Smooth muscle cell (in vitro differentiated cells): ENCODE results near the gene SMG9. TPM values are rescaled to one million over a fixed set of nuclear protein-coding genes. Genes with fewer than 3 reads are reported as not detected.
A peak's percentile ranks its signal among the peaks of the same experiment; 100 is the strongest.

Source experiments
- DNase-seq: peaks from one replicate; lab custom pipeline; 2025; ENCODE audit not compliant: unreplicated experiment; lab: John Stamatoyannopoulos, UW
- H2AFZ ChIP-seq: fragments of 200-600 bp; sonication (generic); 2 replicates; pipeline ENCODE4 v1.6.0; 2016; ENCODE audit warnings: antibody characterized with exemption, low read depth, mild to moderate bottlenecking
- H3F3A ChIP-seq: fragments of 200-600 bp; sonication (generic); 2 replicates; pipeline ENCODE4 v1.6.0; 2017; ENCODE audit warnings: antibody characterized with exemption, low read depth
- H3K27ac ChIP-seq: fragments of 200-600 bp; sonication (generic); 2 replicates; pipeline ENCODE4 v1.5.1; 2016; ENCODE audit warnings: low read depth, mild to moderate bottlenecking
- H3K27me3 ChIP-seq: fragments of 200-600 bp; sonication (generic); 2 replicates; pipeline ENCODE4 v1.6.1; 2016; ENCODE audit warnings: low read depth, mild to moderate bottlenecking
- H3K36me3 ChIP-seq: fragments of 200-600 bp; sonication (generic); 2 replicates; pipeline ENCODE4 v1.5.1; 2016; ENCODE audit warnings: low read depth
- H3K4me1 ChIP-seq: fragments of 200-600 bp; sonication (generic); 2 replicates; pipeline ENCODE4 v1.5.1; 2016; ENCODE audit warnings: low read depth
- H3K4me2 ChIP-seq: fragments of 200-600 bp; sonication (generic); 2 replicates; pipeline ENCODE4 v1.6.0; 2016; ENCODE audit warnings: mild to moderate bottlenecking
- H3K4me3 ChIP-seq: fragments of 200-600 bp; sonication (generic); 2 replicates; pipeline ENCODE4 v1.5.1; 2016; ENCODE audit warnings: mild to moderate bottlenecking
- H3K79me2 ChIP-seq: fragments of 200-600 bp; sonication (generic); 2 replicates; pipeline ENCODE4 v1.6.0; 2016; ENCODE audit warnings: low read depth, mild to moderate bottlenecking
- H3K9ac ChIP-seq: fragments of 200-600 bp; sonication (generic); 2 replicates; pipeline ENCODE4 v1.6.0; 2016; ENCODE audit warnings: low read depth
- H3K9me3 ChIP-seq: fragments of 200-600 bp; sonication (generic); replicated peaks from 2 replicates; pipeline ENCODE4 v1.5.1; 2016; ENCODE audit warnings: low read depth
- H4K20me1 ChIP-seq: fragments of 200-600 bp; sonication (generic); 2 replicates; pipeline ENCODE4 v1.6.0; 2016; ENCODE audit warnings: low read depth
- WGBS: methylation state at CpG from one replicate; pipeline ENCODE4 v1.1.7; 2016; ENCODE audit warnings: low lambda C conversion rate; 5-methylcytosine and 5-hydroxymethylcytosine counted together
- polyA plus RNA-seq: library from polyadenylated mRNA; unstranded; fragments of >200 nt; fragmentation: Nextera tagmentation; extraction: Ambion mirVana; gene quantifications from 2 replicates; pipeline ENCODE4 v1.2.1, GENCODE V29; 2016
- total RNA-seq: library from RNA; depleted of rRNA; stranded (reverse); fragments of >200 nt; gene quantifications from 2 replicates; pipeline ENCODE4 v1.2.3, GENCODE V29; 2014
- TF ChIP-seq, protein P1 (sequence below): fragments of 200-600 bp; sonication (generic); IDR thresholded peaks from 2 replicates; pipeline ENCODE4 v1.5.1; 2017; ENCODE audit warnings: borderline replicate concordance, mild to moderate bottlenecking, antibody characterized with exemption; ENCODE audit not compliant: insufficient read depth, poor library complexity, severe bottlenecking

Gene SMG9
- total and polyA plus RNA-seq, 2 experiments from 2014 or later, result 13.2 to 39.2 TPM

DNA sequence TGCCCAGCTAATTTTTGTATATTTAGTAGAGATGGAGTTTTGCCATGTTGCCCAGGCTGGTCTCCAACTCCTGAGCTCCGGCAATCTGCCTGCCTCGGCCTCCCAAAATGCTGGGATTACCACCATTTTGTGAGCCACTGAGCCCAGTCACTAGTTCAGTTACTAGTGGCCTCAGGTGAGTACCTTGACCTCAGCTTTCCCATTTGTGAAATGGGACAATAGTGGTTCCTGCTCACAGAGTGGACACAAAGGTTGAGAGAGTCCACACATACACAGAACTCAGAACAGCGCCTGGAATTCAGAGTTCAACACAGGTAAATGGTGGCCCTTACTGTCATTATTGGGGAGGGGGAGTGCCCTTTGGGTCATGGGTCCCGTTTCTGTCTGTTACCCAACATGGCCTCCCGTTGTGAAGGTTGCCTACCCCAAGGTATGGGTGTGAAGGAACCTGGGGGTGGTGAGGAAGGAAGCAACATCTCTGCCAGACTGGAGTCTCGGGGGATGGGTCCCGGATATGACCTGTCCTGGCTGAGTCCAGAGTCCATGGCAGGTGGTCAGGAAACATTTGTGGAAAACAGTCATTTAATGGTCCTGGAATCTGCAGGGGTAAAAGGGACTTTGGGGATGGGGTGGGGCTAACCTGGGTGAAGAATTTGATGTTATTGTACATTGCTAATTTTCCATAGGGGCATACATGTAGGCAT, 50.6 kb downstream of the SMG9 start:
- no peak overlapping the region for H2AFZ ChIP-seq
- H3K36me3 ChIP-seq, result no peaks in the 10 kb centered on the region
- no peak overlapping the region for H3K27ac ChIP-seq
- DNase-seq, result no peak
- no peaks in the 10 kb centered on the region for H3K4me1 ChIP-seq
- H3K4me2 ChIP-seq, result no peak overlapping the region
- no peaks in the 10 kb centered on the region for H3K79me2 ChIP-seq
- WGBS, result 89% methylated on average over 7 of the region's 7 CpGs
- H3K27me3 ChIP-seq, result peaks cover 11% of the 10 kb centered on the region
- TF ChIP-seq, protein P1, sequence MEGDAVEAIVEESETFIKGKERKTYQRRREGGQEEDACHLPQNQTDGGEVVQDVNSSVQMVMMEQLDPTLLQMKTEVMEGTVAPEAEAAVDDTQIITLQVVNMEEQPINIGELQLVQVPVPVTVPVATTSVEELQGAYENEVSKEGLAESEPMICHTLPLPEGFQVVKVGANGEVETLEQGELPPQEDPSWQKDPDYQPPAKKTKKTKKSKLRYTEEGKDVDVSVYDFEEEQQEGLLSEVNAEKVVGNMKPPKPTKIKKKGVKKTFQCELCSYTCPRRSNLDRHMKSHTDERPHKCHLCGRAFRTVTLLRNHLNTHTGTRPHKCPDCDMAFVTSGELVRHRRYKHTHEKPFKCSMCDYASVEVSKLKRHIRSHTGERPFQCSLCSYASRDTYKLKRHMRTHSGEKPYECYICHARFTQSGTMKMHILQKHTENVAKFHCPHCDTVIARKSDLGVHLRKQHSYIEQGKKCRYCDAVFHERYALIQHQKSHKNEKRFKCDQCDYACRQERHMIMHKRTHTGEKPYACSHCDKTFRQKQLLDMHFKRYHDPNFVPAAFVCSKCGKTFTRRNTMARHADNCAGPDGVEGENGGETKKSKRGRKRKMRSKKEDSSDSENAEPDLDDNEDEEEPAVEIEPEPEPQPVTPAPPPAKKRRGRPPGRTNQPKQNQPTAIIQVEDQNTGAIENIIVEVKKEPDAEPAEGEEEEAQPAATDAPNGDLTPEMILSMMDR, result no peak
- no peak overlapping the region for H3K4me3 ChIP-seq
- no peak overlapping the region for H3K9ac ChIP-seq
- no peaks in the 10 kb centered on the region for H4K20me1 ChIP-seq
- no peaks in the 10 kb centered on the region for H3K9me3 ChIP-seq
- no peaks in the 10 kb centered on the region for H3F3A ChIP-seq

DNA sequence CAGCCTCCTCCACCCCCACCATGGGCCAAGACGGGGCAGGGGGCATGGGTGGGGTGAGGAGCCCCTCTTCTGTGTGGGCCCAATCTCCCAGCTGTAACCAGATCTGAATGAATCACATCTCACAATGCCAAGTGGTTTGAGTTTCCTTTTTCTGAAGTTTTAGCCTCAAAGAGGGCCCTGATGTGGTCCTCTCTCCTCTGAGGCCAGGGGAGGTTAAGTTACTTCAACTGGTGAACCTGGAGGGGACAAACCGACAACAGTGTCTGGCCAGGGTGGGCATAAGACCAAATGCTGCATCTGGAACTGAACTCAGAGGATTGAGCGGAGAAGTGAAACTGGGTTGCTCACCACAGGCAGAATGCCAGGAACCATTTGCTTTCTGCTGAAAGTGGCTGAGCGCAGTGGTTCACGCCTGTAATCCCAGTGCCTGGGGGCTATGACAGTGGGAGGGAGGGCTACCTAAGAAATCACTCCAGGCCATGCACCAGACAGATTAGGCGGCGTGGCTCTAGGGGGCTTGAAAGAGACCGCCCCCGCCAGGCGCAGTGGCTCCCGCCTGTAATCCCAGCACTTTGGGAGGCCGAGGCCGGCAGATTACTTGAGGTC, 54.3 kb downstream of the SMG9 start:
- Histone ChIP-seq H3F3A (no peaks in the 10 kb centered on the region), H3K79me2 (no peaks in the 10 kb centered on the region), H3K4me3 (no peak overlapping the region), H3K27me3 (peaks cover 17% of the 10 kb centered on the region), H3K4me2 (no peak overlapping the region), H3K36me3 (no peaks in the 10 kb centered on the region), H2AFZ (no peak overlapping the region), H3K27ac (no peak overlapping the region), H4K20me1 (no peaks in the 10 kb centered on the region), H3K9ac (no peak overlapping the region), H3K4me1 (no peaks in the 10 kb centered on the region), H3K9me3 (no peaks in the 10 kb centered on the region)
- TF ChIP-seq, protein P1, result no peak
- DNase-seq, result no peak
- 84% methylated on average over 13 of the region's 13 CpGs for WGBS

DNA sequence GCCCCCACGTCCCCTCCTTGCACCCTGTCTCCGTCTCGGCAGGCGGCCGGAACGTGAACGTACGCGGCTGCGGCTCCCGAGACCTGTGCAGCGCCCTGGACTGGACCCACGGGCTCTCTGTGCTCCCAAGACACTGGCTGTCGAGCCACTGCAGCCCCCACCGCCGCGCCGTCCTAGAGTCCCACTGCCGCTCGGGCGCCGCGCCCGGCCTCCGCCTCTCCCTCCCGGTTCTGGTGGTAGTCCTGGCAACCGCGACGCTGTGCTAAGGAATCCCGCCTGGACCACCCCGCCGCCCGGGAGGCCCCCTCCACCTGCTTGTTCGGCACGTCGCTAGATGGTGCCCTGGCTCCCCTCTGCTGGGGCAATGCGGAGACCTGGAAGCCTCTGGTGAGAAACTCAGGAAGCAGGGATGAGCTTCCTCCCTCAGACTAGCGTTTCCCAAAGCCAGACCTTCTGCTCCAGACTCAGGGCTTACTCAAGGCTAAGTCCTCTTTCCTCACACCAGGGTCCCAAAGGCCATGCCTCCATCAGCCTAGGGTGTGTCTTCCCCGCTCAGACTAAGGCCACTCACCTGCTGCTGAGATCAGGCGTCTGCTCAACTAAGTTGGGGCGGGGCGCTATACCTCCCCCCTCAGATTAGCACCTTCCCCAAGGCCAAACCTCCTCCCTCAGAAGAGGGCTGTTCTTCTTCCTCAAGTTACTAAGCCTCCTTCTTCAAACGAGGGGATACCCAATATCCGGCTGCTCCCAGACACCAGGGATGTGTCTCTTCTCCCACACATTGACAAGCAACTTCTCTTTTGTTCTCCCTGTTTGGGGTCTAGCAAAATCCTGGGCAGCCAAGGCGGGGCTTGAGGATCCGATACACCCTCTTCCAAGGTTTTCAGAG, 55.0 kb downstream of the SMG9 start:
- TF ChIP-seq, protein P1, result no peak
- DNase-seq, result no peak
- no peak overlapping the region for H3K4me2 ChIP-seq
- WGBS, result 31% methylated on average over 42 of the region's 46 CpGs
- H2AFZ ChIP-seq, result no peak overlapping the region
- H4K20me1 ChIP-seq, result no peaks in the 10 kb centered on the region
- H3F3A ChIP-seq, result no peaks in the 10 kb centered on the region
- no peak overlapping the region for H3K9ac ChIP-seq
- no peak overlapping the region for H3K27ac ChIP-seq
- no peaks in the 10 kb centered on the region for H3K9me3 ChIP-seq
- no peaks in the 10 kb centered on the region for H3K79me2 ChIP-seq
- H3K4me3 ChIP-seq, result peak overlapping the region; percentile 10
- no peaks in the 10 kb centered on the region for H3K36me3 ChIP-seq
- peaks cover 17% of the 10 kb centered on the region for H3K27me3 ChIP-seq
- no peaks in the 10 kb centered on the region for H3K4me1 ChIP-seq
